Endothelial cell of umbilical vein (primary cell): ENCODE data around the gene ANAPC5. TPM values are rescaled to one million over a fixed set of nuclear protein-coding genes. Genes with fewer than 3 reads are reported as not detected.

ENCODE experiments used
- BruUV-seq: library from RNA; stranded (reverse); fragments of 400-500 nt; replicated peaks from 2 replicates; lab custom pipeline; 2021; lab: Mats Ljungman, UMichigan
- CTCF ChIA-PET: fragments of 300-600, 350-600 bp; sonication (Branson Sonifier 250); formaldehyde crosslinking; loops from one replicate; lab custom pipeline; 2021; ENCODE audit warnings: antibody characterized with exemption, inconsistent platforms; lab: Charles Lee
- POLR2A ChIA-PET: fragments of 300-600, 350-600 bp; sonication (Branson Sonifier 250); formaldehyde crosslinking; loops from one replicate; lab custom pipeline; 2021; ENCODE audit warnings: antibody characterized with exemption, inconsistent platforms; lab: Charles Lee
- DNase-seq: peaks from one replicate; pipeline ENCODE4 v3.0.0-alpha.2; 2011; ENCODE audit warnings: low read depth, low spot score
- FAIRE-seq: peaks from 2 replicates; lab custom pipeline; 2011; peaks lifted over from hg19 to GRCh38; lab: Jason Lieb, UNC
- H2AFZ ChIP-seq: 2 replicates; pipeline ENCODE4 v1.6.0; 2012; ENCODE audit warnings: low read depth, low read length, control low read depth, inconsistent platforms
- H3K27ac ChIP-seq: 2 replicates; pipeline ENCODE4 v1.5.1; 2011; ENCODE audit warnings: low read depth, mild to moderate bottlenecking, control low read depth, low read length, moderate library complexity; ENCODE audit not compliant: insufficient read depth
- H3K27me3 ChIP-seq, 2 experiments: 2 replicates each; pipeline versions ENCODE4 v1.6.0 to v1.6.1; 2011; ENCODE audit warnings: low read length in 2 of 2, mixed read lengths in 1 of 2; ENCODE audit not compliant: control insufficient read depth in 2 of 2, insufficient read depth in 2 of 2
- H3K36me3 ChIP-seq, 2 experiments: 2 replicates in 1 of 2; 3 replicates in 1 of 2; pipeline ENCODE4 v1.5.1; 2011; ENCODE audit warnings: low read length in 2 of 2, mild to moderate bottlenecking in 1 of 2, moderate library complexity in 1 of 2; ENCODE audit not compliant: control insufficient read depth in 2 of 2, insufficient read depth in 2 of 2; ENCODE audit errors: extremely low read depth in 1 of 2
- H3K4me1 ChIP-seq: 3 replicates; pipeline ENCODE4 v1.5.1; 2011; ENCODE audit warnings: mild to moderate bottlenecking, low read length; ENCODE audit not compliant: control insufficient read depth, insufficient read depth; ENCODE audit errors: extremely low read depth
- H3K4me2 ChIP-seq: 2 replicates; pipeline ENCODE4 v1.6.1; 2011; ENCODE audit warnings: low read length, control low read depth, mixed read lengths; ENCODE audit not compliant: insufficient read depth
- H3K4me3 ChIP-seq, 3 experiments: fragments of 200-600 bp in 1 of 3; sonication (generic), shearing (Covaris generic) in 1 of 3; replicated peaks in 1 of 3; 2 replicates each; pipeline ENCODE4 v1.5.1; 2011 to 2016; ENCODE audit warnings: control low read depth in 3 of 3, low read length in 3 of 3, mild to moderate bottlenecking in 2 of 3, inconsistent platforms in 1 of 3, low read depth in 1 of 3, moderate library complexity in 1 of 3; ENCODE audit not compliant: insufficient read depth in 1 of 3
- H3K79me2 ChIP-seq: 2 replicates; pipeline ENCODE4 v1.6.0; 2012; ENCODE audit warnings: low read length, inconsistent platforms; ENCODE audit not compliant: control insufficient read depth, insufficient read depth
- H3K9ac ChIP-seq: replicated peaks from 2 replicates; pipeline ENCODE3; 2011; ENCODE audit warnings: low read length, control low read depth; ENCODE audit not compliant: insufficient read depth; ENCODE audit errors: extremely low read depth
- H3K9me1 ChIP-seq: replicated peaks from 3 replicates; pipeline ENCODE4 v1.6.0; 2011; ENCODE audit warnings: mild to moderate bottlenecking, low read length; ENCODE audit not compliant: control insufficient read depth, insufficient read depth; ENCODE audit errors: extremely low read depth
- H3K9me3 ChIP-seq: replicated peaks from 2 replicates; pipeline ENCODE4 v1.5.1; 2012; ENCODE audit warnings: low read length, inconsistent platforms; ENCODE audit not compliant: control insufficient read depth, insufficient read depth
- H4K20me1 ChIP-seq: replicated peaks from 2 replicates; pipeline ENCODE3; 2011; ENCODE audit warnings: mild to moderate bottlenecking, low read length; ENCODE audit not compliant: control insufficient read depth, insufficient read depth; ENCODE audit errors: extremely low read depth
- EZH2 ChIP-seq: IDR thresholded peaks from 2 replicates; pipeline ENCODE4 v1.6.1; 2012; ENCODE audit warnings: borderline replicate concordance, low read depth, mild to moderate bottlenecking, moderate library complexity, low read length, inconsistent platforms; ENCODE audit not compliant: severe bottlenecking
- FOS ChIP-seq: IDR thresholded peaks from 2 replicates; pipeline ENCODE4 v1.6.1; 2011; ENCODE audit warnings: mild to moderate bottlenecking, low read length, moderate library complexity, borderline replicate concordance; ENCODE audit not compliant: insufficient read depth
- GATA2 ChIP-seq: IDR thresholded peaks from 2 replicates; pipeline ENCODE4 v1.7.0; 2011; ENCODE audit warnings: low read depth, mild to moderate bottlenecking, moderate library complexity, mixed read lengths, low read length; ENCODE audit not compliant: insufficient read length, insufficient read depth
- JUN ChIP-seq: IDR thresholded peaks from 2 replicates; pipeline ENCODE4 v1.6.1; 2011; ENCODE audit warnings: borderline replicate concordance, low read depth; ENCODE audit not compliant: insufficient read length, insufficient read depth
- MYC ChIP-seq: IDR thresholded peaks from one replicate; pipeline ENCODE4 v1.6.1; 2011; ENCODE audit warnings: mild to moderate bottlenecking, low read depth, low read length
- POLR2A ChIP-seq: IDR thresholded peaks from 2 replicates; pipeline ENCODE4 v1.6.1; 2012; ENCODE audit warnings: low read depth, mild to moderate bottlenecking, control low read depth, low read length
- POLR2AphosphoS5 ChIP-seq: IDR thresholded peaks from 2 replicates; pipeline ENCODE4 v1.6.1; 2012; ENCODE audit warnings: low read depth, mild to moderate bottlenecking, control low read depth, low read length, moderate library complexity; ENCODE audit not compliant: insufficient read depth
- dilution Hi-C: fragments of 300-500 bp; cut with MboI; formaldehyde crosslinking; loops from one replicate; pipeline ENCODE4 v1.15.0; 2019; ENCODE audit warnings: low sequenced_read_pairs; ENCODE audit not compliant: extremely low pct_ligation_motif_present
- intact Hi-C: fragments of 100-400 bp; cut with micrococcal nuclease; formaldehyde crosslinking; loops from one replicate; pipeline ENCODE4 v1.10.0; 2022
- polyA plus RNA-seq, 4 experiments: library from polyadenylated mRNA; depleted of rRNA in 3 of 4; stranded (reverse) in 3 of 4; unstranded in 1 of 4; fragments of >200 nt; gene quantifications; 2 replicates each; pipeline versions ENCODE4 v1.2.1 to v1.2.3, GENCODE V29; 2011 to 2012; ENCODE audit warnings: missing spikeins in 1 of 4
- total RNA-seq: library from RNA; stranded (reverse); gene quantifications from 2 replicates; pipeline ENCODE4 v1.2.3, GENCODE V29; 2021
- TF ChIP-seq, protein P1 (sequence below): IDR thresholded peaks from 2 replicates; pipeline ENCODE4 v1.6.1; 2011; ENCODE audit not compliant: insufficient read depth, insufficient read length
- TF ChIP-seq, protein P2 (sequence below), 2 donors: IDR thresholded peaks; 1 replicate in 1 of 2; 2 replicates in 1 of 2; pipeline ENCODE4 v1.5.1; 2011; ENCODE audit warnings: low read length in 2 of 2, mild to moderate bottlenecking in 2 of 2, moderate library complexity in 2 of 2, control low read depth in 1 of 2, inconsistent platforms in 1 of 2, low read depth in 1 of 2; ENCODE audit not compliant: insufficient read depth in 1 of 2; ENCODE audit errors: extremely low read depth in 1 of 2

The ANAPC5 gene
- total and polyA plus RNA-seq, 2 donors (not counting 3 experiments of a cell fraction or from before 2014, with no cell fraction given): 133 to 168 TPM

DNA sequence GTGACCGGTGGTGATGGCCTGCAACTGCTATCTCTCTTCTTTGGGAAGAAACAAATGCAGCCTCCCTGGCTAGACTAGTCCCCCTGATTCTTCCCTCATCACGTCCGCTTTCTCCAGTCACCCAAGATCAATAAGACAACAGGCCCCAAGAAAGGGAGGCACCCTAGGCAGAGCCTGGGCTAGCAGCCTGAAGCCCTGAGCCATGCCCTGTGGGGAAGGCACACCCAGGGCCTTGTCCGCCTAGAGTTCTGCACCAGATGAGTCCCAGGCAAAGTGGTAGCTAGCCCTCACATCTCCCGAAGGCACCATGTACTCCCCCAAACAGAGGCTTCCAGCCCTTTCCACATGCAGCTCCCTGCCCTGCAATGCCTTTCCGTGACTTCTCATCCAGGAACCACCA lies 90.8 kb downstream of the ANAPC5 start:
- Histone ChIP-seq H3K27me3 (no peaks in the 10 kb centered on the region), H3K9me3 (no peaks in the 10 kb centered on the region), H3K9ac (no peak overlapping the region), H3K9me1 (no peaks in the 10 kb centered on the region), H2AFZ (no peak overlapping the region), H3K4me2 (no peak overlapping the region), H3K36me3 (peaks cover 4 to 23% of the 10 kb centered on the region in 2 experiments), H3K4me1 (no peaks in the 10 kb centered on the region), H3K4me3 (no peak overlapping the region), H4K20me1 (no peaks in the 10 kb centered on the region), H3K27ac (no peak overlapping the region), H3K79me2 (no peaks in the 10 kb centered on the region)
- CTCF ChIA-PET: no interaction called here
- intact Hi-C loops (no loop called here), dilution Hi-C loops (no loop called here)
- FAIRE-seq (no peak), DNase-seq (no peak)
- no peak for TF ChIP-seq POLR2AphosphoS5
- TF ChIP-seq GATA2: no peak
- TF ChIP-seq FOS: no peak
- no peak for TF ChIP-seq POLR2A
- TF ChIP-seq MYC: no peak
- TF ChIP-seq, protein P1, sequence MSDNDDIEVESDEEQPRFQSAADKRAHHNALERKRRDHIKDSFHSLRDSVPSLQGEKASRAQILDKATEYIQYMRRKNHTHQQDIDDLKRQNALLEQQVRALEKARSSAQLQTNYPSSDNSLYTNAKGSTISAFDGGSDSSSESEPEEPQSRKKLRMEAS: no peak
- no peak for TF ChIP-seq JUN
- TF ChIP-seq, protein P2, sequence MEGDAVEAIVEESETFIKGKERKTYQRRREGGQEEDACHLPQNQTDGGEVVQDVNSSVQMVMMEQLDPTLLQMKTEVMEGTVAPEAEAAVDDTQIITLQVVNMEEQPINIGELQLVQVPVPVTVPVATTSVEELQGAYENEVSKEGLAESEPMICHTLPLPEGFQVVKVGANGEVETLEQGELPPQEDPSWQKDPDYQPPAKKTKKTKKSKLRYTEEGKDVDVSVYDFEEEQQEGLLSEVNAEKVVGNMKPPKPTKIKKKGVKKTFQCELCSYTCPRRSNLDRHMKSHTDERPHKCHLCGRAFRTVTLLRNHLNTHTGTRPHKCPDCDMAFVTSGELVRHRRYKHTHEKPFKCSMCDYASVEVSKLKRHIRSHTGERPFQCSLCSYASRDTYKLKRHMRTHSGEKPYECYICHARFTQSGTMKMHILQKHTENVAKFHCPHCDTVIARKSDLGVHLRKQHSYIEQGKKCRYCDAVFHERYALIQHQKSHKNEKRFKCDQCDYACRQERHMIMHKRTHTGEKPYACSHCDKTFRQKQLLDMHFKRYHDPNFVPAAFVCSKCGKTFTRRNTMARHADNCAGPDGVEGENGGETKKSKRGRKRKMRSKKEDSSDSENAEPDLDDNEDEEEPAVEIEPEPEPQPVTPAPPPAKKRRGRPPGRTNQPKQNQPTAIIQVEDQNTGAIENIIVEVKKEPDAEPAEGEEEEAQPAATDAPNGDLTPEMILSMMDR (IDR thresholded peaks at IDR 0.05; ENCODE audit: extremely low read depth in 1 of 2, insufficient read depth in 1 of 2, low read depth in 1 of 2, low read length in 2 of 2): no peak
- no peak for TF ChIP-seq EZH2
- POLR2A ChIA-PET: no interaction called here
- no TSS peak for BruUV-seq
